Right hindlimb (tissue), 1 donor: Measurements from ENCODE around the gene GFRA1.

Experiments used
- DNase-seq: peaks from one replicate; pipeline ENCODE4 v3.0.0-alpha.2; 2018

Gene GFRA1

GRCh38 chr10:116270771-116271592, 2.0 kb downstream of the GFRA1 start:
- peak; percentile 60 for DNase-seq

- no peak for DNase-seq
Measured at GRCh38 chr10:116270126-116270770, 2.8 kb downstream of the GFRA1 start.

GRCh38 chr10:116269619-116270018, 3.4 kb downstream of the GFRA1 start:
- peak; percentile 48 for DNase-seq

- no peak for DNase-seq
Measured at GRCh38 chr10:116268976-116269375, 4.0 kb downstream of the GFRA1 start.

GRCh38 chr10:116265686-116266085, 7.3 kb downstream of the GFRA1 start:
- DNase-seq: peak; percentile 47

- DNase-seq: no peak
Measured at GRCh38 chr10:116263870-116264655, 8.9 kb downstream of the GFRA1 start.

- no peak for DNase-seq
Measured at GRCh38 chr10:116262678-116263077, 10.3 kb downstream of the GFRA1 start.

- DNase-seq: no peak
Measured at GRCh38 chr10:116260599-116260998, 12.4 kb downstream of the GFRA1 start.

GRCh38 chr10:116259638-116260037, 13.4 kb downstream of the GFRA1 start:
- no peak for DNase-seq

- DNase-seq: no peak
Measured at GRCh38 chr10:116257785-116258184, 15.2 kb downstream of the GFRA1 start.

GRCh38 chr10:116256752-116257259, 16.2 kb downstream of the GFRA1 start:
- DNase-seq: no peak

- no peak for DNase-seq
Measured at GRCh38 chr10:116255886-116256751, 16.9 kb downstream of the GFRA1 start.

- peak; percentile 47 for DNase-seq
Measured at GRCh38 chr10:116254422-116255155, 18.4 kb downstream of the GFRA1 start.

- no peak for DNase-seq
Measured at GRCh38 chr10:116253716-116254115, 19.3 kb downstream of the GFRA1 start.

- no peak for DNase-seq
Measured at GRCh38 chr10:116251602-116252395, 21.2 kb downstream of the GFRA1 start.

GRCh38 chr10:116247691-116248090, 25.3 kb downstream of the GFRA1 start:
- no peak for DNase-seq

GRCh38 chr10:116246263-116246662, 26.7 kb downstream of the GFRA1 start:
- DNase-seq: no peak

GRCh38 chr10:116245156-116245555, 27.9 kb downstream of the GFRA1 start:
- DNase-seq: no peak

- DNase-seq: no peak
Measured at GRCh38 chr10:116241642-116242410, 31.2 kb downstream of the GFRA1 start.

GRCh38 chr10:116241085-116241484, 31.9 kb downstream of the GFRA1 start:
- peak; percentile 27 for DNase-seq
